ENCODE results near the gene SHTN1. TPM values are rescaled to one million over a fixed set of nuclear protein-coding genes. Genes with fewer than 3 reads are reported as not detected.

The SHTN1 gene
- total and polyA plus RNA-seq, 2 experiments from 2014 or later: 6.7 to 8.0 TPM

DNA sequence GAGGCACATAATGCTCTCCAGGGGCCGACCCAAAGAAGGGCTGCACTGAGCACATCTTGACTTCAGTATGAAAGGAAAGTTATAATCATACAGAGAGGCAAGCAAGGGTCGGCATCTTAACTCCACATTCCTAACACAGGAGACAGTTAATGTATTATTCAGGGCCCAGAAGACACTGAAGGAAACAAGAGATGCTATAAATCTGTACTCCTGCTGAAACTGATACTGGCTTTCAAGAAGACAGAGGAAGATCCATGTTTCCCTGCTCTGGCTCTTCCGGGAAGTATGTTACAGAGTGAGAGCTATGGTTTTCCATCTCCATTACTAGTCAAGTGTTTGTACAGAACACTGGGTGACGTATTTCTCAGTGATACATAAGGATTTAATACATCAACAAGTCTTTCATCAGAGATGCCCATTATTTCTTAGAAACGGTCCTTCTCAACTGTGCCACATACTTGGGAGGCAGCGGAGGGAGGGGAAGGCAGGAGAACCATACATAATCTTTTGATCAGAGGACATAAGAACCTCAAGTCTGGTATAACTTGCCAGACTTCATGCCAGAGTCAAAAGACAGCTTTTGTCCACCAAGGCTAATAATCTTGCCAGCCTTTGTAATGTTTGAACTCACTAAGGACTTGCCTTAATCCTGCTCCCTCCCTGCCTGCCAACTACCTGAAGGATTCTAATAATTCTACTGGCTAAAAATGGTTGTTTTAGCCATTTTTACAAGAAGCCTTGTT is 97.6 kb downstream of the SHTN1 start (continued):
- TF ChIP-seq, protein P1, sequence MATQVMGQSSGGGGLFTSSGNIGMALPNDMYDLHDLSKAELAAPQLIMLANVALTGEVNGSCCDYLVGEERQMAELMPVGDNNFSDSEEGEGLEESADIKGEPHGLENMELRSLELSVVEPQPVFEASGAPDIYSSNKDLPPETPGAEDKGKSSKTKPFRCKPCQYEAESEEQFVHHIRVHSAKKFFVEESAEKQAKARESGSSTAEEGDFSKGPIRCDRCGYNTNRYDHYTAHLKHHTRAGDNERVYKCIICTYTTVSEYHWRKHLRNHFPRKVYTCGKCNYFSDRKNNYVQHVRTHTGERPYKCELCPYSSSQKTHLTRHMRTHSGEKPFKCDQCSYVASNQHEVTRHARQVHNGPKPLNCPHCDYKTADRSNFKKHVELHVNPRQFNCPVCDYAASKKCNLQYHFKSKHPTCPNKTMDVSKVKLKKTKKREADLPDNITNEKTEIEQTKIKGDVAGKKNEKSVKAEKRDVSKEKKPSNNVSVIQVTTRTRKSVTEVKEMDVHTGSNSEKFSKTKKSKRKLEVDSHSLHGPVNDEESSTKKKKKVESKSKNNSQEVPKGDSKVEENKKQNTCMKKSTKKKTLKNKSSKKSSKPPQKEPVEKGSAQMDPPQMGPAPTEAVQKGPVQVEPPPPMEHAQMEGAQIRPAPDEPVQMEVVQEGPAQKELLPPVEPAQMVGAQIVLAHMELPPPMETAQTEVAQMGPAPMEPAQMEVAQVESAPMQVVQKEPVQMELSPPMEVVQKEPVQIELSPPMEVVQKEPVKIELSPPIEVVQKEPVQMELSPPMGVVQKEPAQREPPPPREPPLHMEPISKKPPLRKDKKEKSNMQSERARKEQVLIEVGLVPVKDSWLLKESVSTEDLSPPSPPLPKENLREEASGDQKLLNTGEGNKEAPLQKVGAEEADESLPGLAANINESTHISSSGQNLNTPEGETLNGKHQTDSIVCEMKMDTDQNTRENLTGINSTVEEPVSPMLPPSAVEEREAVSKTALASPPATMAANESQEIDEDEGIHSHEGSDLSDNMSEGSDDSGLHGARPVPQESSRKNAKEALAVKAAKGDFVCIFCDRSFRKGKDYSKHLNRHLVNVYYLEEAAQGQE (IDR thresholded peaks at IDR 0.05; ENCODE audit: unreplicated experiment): no peak

DNA sequence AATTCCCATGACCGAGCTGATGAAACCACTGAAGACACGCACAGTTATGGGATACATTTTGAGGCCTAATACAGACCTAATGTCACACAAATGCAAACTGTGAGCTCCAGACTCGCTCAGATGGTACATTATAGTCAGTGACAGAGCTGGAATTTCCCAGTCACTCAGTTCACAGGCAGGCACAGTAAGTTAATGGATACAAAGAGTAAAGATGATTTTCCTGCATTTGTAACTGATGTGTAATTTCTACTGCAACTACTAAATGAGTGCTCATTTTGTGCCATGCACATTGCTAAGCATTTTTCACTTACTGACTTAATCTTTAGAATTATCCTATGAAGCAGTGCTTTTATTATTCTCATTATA is 99.2 kb downstream of the SHTN1 start:
- no peaks in the 10 kb centered on the region for H3K9me3 Mint-ChIP-seq
- no peak overlapping the region for H3K27ac ChIP-seq (ENCODE audit: low read depth)
- H2AFZ ChIP-seq: no peak overlapping the region
- no peaks in the 10 kb centered on the region for H3F3A ChIP-seq (replicated peaks; ENCODE audit: low read depth)
- no peaks in the 10 kb centered on the region for H3K9me2 ChIP-seq (ENCODE audit: insufficient read depth)
- H3K36me3 ChIP-seq (ENCODE audit: insufficient read depth): no peaks in the 10 kb centered on the region
- H3K4me1 ChIP-seq (ENCODE audit: insufficient read depth): no peaks in the 10 kb centered on the region
- H3K4me1 Mint-ChIP-seq: peaks cover 6% of the 10 kb centered on the region; the same call in 1 of the 3 replicates
- H3K27ac Mint-ChIP-seq: no peak overlapping the region
- no peaks in the 10 kb centered on the region for H3K27me3 Mint-ChIP-seq (ENCODE audit: insufficient read depth, low read depth, poor library complexity)
- no peaks in the 10 kb centered on the region for H3K79me2 ChIP-seq (replicated peaks; ENCODE audit: insufficient read depth)
- ATAC-seq (no peak), DNase-seq (ENCODE audit: low spot score) (no peak)
- no peaks in the 10 kb centered on the region for H4K20me1 ChIP-seq (replicated peaks; ENCODE audit: insufficient read depth)
- no peak overlapping the region for H3K4me3 ChIP-seq
- H3K4me3 Mint-ChIP-seq: no peak overlapping the region
- no peaks in the 10 kb centered on the region for H3K36me3 Mint-ChIP-seq (ENCODE audit: low read depth)
- no peaks in the 10 kb centered on the region for H3K27me3 ChIP-seq (ENCODE audit: insufficient read depth)
- H3K4me2 ChIP-seq: no peak overlapping the region
- TF ChIP-seq STAT1 (IDR thresholded peaks at IDR 0.05; ENCODE audit: unreplicated experiment) (no peak), ZNF114 (CRISPR knock-in tag; IDR thresholded peaks at IDR 0.05) (no peak), EZH2phosphoT487 (IDR thresholded peaks at IDR 0.05; ENCODE audit: unreplicated experiment) (no peak), NANOG (IDR thresholded peaks at IDR 0.05; ENCODE audit: borderline replicate concordance) (no peak), JUNB (IDR thresholded peaks at IDR 0.05; ENCODE audit: unreplicated experiment) (no peak), POLR2AphosphoS5 (IDR thresholded peaks at IDR 0.05; ENCODE audit: low read depth) (no peak), ZNF462 (CRISPR knock-in tag; IDR thresholded peaks at IDR 0.05) (no peak), CREB1 (CRISPR knock-in tag; IDR thresholded peaks at IDR 0.05; ENCODE audit: low read depth) (no peak)
- TF ChIP-seq, protein P2, sequence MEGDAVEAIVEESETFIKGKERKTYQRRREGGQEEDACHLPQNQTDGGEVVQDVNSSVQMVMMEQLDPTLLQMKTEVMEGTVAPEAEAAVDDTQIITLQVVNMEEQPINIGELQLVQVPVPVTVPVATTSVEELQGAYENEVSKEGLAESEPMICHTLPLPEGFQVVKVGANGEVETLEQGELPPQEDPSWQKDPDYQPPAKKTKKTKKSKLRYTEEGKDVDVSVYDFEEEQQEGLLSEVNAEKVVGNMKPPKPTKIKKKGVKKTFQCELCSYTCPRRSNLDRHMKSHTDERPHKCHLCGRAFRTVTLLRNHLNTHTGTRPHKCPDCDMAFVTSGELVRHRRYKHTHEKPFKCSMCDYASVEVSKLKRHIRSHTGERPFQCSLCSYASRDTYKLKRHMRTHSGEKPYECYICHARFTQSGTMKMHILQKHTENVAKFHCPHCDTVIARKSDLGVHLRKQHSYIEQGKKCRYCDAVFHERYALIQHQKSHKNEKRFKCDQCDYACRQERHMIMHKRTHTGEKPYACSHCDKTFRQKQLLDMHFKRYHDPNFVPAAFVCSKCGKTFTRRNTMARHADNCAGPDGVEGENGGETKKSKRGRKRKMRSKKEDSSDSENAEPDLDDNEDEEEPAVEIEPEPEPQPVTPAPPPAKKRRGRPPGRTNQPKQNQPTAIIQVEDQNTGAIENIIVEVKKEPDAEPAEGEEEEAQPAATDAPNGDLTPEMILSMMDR (conservative IDR thresholded peaks at IDR 0.05; ENCODE audit: low read depth in 2 of 2): no peak
